ENCODE data around the gene SMARCA5. TPM values are rescaled to one million over a fixed set of nuclear protein-coding genes. Genes with fewer than 3 reads are reported as not detected.

Gene SMARCA5
- total and polyA plus RNA-seq, 7 donors = 10.4 to 24.9 (median 21.6) TPM

DNA sequence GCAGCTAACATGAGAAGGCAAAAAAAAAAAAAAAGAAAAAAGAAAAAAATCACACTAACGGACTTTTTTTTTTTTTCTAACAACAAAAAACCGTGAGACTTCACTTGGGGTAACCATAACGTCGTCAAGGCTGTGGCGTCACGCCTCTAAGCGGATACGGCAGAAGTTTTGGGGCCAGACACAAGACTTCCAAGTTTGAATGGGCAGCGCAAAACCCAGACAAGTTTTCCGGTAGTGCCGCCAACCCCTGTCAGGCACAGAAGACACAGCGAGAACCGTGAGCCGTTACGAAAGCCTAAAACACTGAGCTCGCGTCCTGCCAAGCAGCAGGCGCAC is 556 bp upstream of the SMARCA5 start:
- WGBS, 3 donors = 0% methylated on average over 18 of the region's 18 CpGs
- Histone ChIP-seq H3K9me3 (no peaks in the 10 kb centered on the region), H3K4me1 (peaks cover 30% of the 10 kb centered on the region), H3K36me3 (ENCODE audit: insufficient read depth in 1 of 2, low read depth in 1 of 2) (peaks cover 2 to 9% of the 10 kb centered on the region in 2 donors), H3K27ac (peak overlapping the region; percentile 91), H3K4me3 (peak overlapping the region; percentile 79), H3K27me3 (ENCODE audit: insufficient read depth in 3 of 3, low read length in 2 of 3) (no peaks in the 10 kb centered on the region)
- ATAC-seq (peak in 1 of 4 donors; percentile 46), DNase-seq (no peak)
- no peak for TF ChIP-seq CTCF (IDR thresholded peaks at IDR 0.05)
- intact Hi-C loops (cut with DNase I) = no loop called here

- H3K36me3 ChIP-seq (ENCODE audit: insufficient read depth in 1 of 2, low read depth in 1 of 2) = peaks cover 2 to 19% of the 10 kb centered on the region in 2 donors
- no peaks in the 10 kb centered on the region for H3K27me3 ChIP-seq (ENCODE audit: insufficient read depth in 3 of 3, low read length in 2 of 3)
- no peaks in the 10 kb centered on the region for H3K9me3 ChIP-seq
- no peak for DNase-seq
- intact Hi-C loops (cut with DNase I) = no loop called here
- H3K27ac ChIP-seq = peak overlapping the region; percentile 91
- peaks cover 35% of the 10 kb centered on the region for H3K4me1 ChIP-seq
- H3K4me3 ChIP-seq = peak overlapping the region; percentile 79
- no peak for ATAC-seq
- no peak for TF ChIP-seq CTCF (IDR thresholded peaks at IDR 0.05)
- WGBS, 3 donors = 0 to 1% (median 0%) methylated on average over 13 of the region's 13 CpGs
Observed at GRCh38 chr4:143514169-143514495, 630 bp downstream of the SMARCA5 start.

GRCh38 chr4:143514497-143514896 is 995 bp downstream of the SMARCA5 start:
- intact Hi-C loops (cut with DNase I) = no loop called here
- WGBS, 3 donors = 0 to 1% (median 0%) methylated on average over 18 of the region's 18 CpGs
- no peak for TF ChIP-seq CTCF (IDR thresholded peaks at IDR 0.05)
- Histone ChIP-seq H3K27me3 (ENCODE audit: insufficient read depth in 3 of 3, low read length in 2 of 3) (no peaks in the 10 kb centered on the region), H3K27ac (peak overlapping the region; percentile 91), H3K4me1 (peaks cover 39% of the 10 kb centered on the region), H3K4me3 (peak overlapping the region; percentile 79), H3K36me3 (ENCODE audit: insufficient read depth in 1 of 2, low read depth in 1 of 2) (peaks cover 2 to 23% of the 10 kb centered on the region in 2 donors), H3K9me3 (no peaks in the 10 kb centered on the region)
- peak; percentile 20 to 64 for DNase-seq
- peak; percentile 23 to 35 (median 28) for ATAC-seq

DNA sequence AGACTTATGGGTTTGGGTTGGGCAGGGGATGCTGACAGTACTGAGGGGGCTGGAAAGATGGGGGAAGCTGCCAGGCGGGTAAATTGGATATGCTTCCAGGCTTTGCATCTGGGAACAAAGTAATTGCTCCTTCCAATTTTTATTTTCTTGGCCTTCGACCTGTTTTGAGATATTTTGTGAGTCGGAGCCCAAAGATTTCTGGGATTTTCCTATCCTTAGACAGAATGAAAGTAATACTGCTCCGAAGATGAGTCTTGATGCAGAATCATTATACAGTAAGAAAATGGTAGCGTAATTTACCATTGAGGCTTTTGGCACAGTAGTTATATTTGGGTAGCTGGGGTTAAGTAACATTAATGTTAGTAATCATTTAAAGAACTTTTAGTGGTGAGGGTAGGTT is 1.4 kb downstream of the SMARCA5 start:
- TF ChIP-seq CTCF (IDR thresholded peaks at IDR 0.05) = no peak
- Histone ChIP-seq H3K36me3 (ENCODE audit: insufficient read depth in 1 of 2, low read depth in 1 of 2) (peaks cover 2 to 27% of the 10 kb centered on the region in 2 donors), H3K9me3 (no peaks in the 10 kb centered on the region), H3K27ac (peak overlapping the region; percentile 91), H3K4me1 (peaks cover 41% of the 10 kb centered on the region), H3K27me3 (ENCODE audit: insufficient read depth in 3 of 3, low read length in 2 of 3) (no peaks in the 10 kb centered on the region), H3K4me3 (peak overlapping the region; percentile 79)
- 7 to 9% (median 7%) methylated on average over 5 of the region's 5 CpGs for WGBS, 3 donors
- ATAC-seq (no peak), DNase-seq (no peak)
- intact Hi-C loops (cut with DNase I) = no loop called here

- DNase-seq (no peak), ATAC-seq (no peak)
- intact Hi-C loops (cut with DNase I) = no loop called here
- H3K27ac ChIP-seq = peak overlapping the region; percentile 91
- peaks cover 2 to 31% of the 10 kb centered on the region in 2 donors for H3K36me3 ChIP-seq (ENCODE audit: insufficient read depth in 1 of 2, low read depth in 1 of 2)
- H3K4me1 ChIP-seq = peaks cover 43% of the 10 kb centered on the region
- H3K27me3 ChIP-seq (ENCODE audit: insufficient read depth in 3 of 3, low read length in 2 of 3) = no peaks in the 10 kb centered on the region
- no peaks in the 10 kb centered on the region for H3K9me3 ChIP-seq
- peak overlapping the region; percentile 79 for H3K4me3 ChIP-seq
- no peak for TF ChIP-seq CTCF (IDR thresholded peaks at IDR 0.05)
Observed at GRCh38 chr4:143515905-143516304, 2.4 kb downstream of the SMARCA5 start.
